Trophoblast cell (in vitro differentiated cells and primary cell): ENCODE measurements around the gene MAT2A.

ENCODE experiments used
- DNase-seq, 2 donors: peaks; one replicate each; pipeline ENCODE4 v3.0.0-alpha.2; 2016
- H2AFZ ChIP-seq: 2 replicates; pipeline ENCODE4 v1.6.1; 2013; ENCODE audit warnings: low read length, moderate library complexity, mild to moderate bottlenecking; ENCODE audit not compliant: insufficient read depth, poor library complexity
- H2AK5ac ChIP-seq: 2 replicates; pipeline ENCODE4 v1.6.1; 2013; ENCODE audit warnings: mild to moderate bottlenecking, low read length
- H2BK120ac ChIP-seq: 2 replicates; pipeline ENCODE4 v1.6.1; 2013; ENCODE audit warnings: low read length, mild to moderate bottlenecking, moderate library complexity; ENCODE audit not compliant: insufficient read depth, poor library complexity
- H2BK12ac ChIP-seq: 2 replicates; pipeline ENCODE4 v1.6.1; 2013; ENCODE audit warnings: mild to moderate bottlenecking, low read length, moderate library complexity
- H2BK5ac ChIP-seq: 2 replicates; pipeline ENCODE4 v1.6.1; 2013; ENCODE audit warnings: low read length, low read depth, moderate library complexity, mild to moderate bottlenecking; ENCODE audit not compliant: poor library complexity
- H3K14ac ChIP-seq: 2 replicates; pipeline ENCODE4 v1.6.1; 2013; ENCODE audit warnings: mild to moderate bottlenecking, low read length
- H3K18ac ChIP-seq: 2 replicates; pipeline ENCODE4 v1.6.1; 2013; ENCODE audit warnings: mild to moderate bottlenecking, low read length
- H3K23ac ChIP-seq: 2 replicates; pipeline ENCODE4 v1.6.1; 2013; ENCODE audit warnings: low read length
- H3K27ac ChIP-seq: 2 replicates; pipeline ENCODE4 v1.5.1; 2013; ENCODE audit warnings: low read depth, mild to moderate bottlenecking, inconsistent platforms, low read length, moderate library complexity
- H3K27me3 ChIP-seq: 2 replicates; pipeline ENCODE4 v1.6.1; 2013; ENCODE audit warnings: inconsistent platforms, mild to moderate bottlenecking, low read length, moderate library complexity; ENCODE audit not compliant: insufficient read depth
- H3K36me3 ChIP-seq, 2 experiments: 1 replicate in 1 of 2; 2 replicates in 1 of 2; pipeline ENCODE4 v1.6.1; 2013; ENCODE audit warnings: low read length in 2 of 2, mild to moderate bottlenecking in 2 of 2, moderate library complexity in 1 of 2; ENCODE audit not compliant: insufficient read depth in 2 of 2, control insufficient read depth in 1 of 2
- H3K4ac ChIP-seq: 2 replicates; pipeline ENCODE4 v1.6.1; 2013; ENCODE audit warnings: low read depth, mild to moderate bottlenecking, low read length, moderate library complexity
- H3K4me1 ChIP-seq, 2 experiments: 1 replicate in 1 of 2; 2 replicates in 1 of 2; pipeline ENCODE4 v1.6.1; 2013; ENCODE audit warnings: low read length in 2 of 2, mild to moderate bottlenecking in 2 of 2, moderate library complexity in 1 of 2; ENCODE audit not compliant: insufficient read depth in 2 of 2, control insufficient read depth in 1 of 2
- H3K4me2 ChIP-seq: 2 replicates; pipeline ENCODE4 v1.6.1; 2013; ENCODE audit warnings: inconsistent platforms, mild to moderate bottlenecking, low read length, moderate library complexity
- H3K4me3 ChIP-seq: 2 replicates; pipeline ENCODE4 v1.5.1; 2013; ENCODE audit warnings: mild to moderate bottlenecking, low read depth, low read length, inconsistent platforms
- H3K79me1 ChIP-seq: one replicate; pipeline ENCODE4 v1.6.1; 2013; ENCODE audit warnings: low read length
- H3K79me2 ChIP-seq: 2 replicates; pipeline ENCODE4 v1.6.1; 2013; ENCODE audit warnings: low read length, mild to moderate bottlenecking; ENCODE audit not compliant: control insufficient read depth, insufficient read depth, poor library complexity
- H3K9ac ChIP-seq: 2 replicates; pipeline ENCODE4 v1.6.1; 2013; ENCODE audit warnings: mild to moderate bottlenecking, low read length
- H3K9me3 ChIP-seq: 2 replicates; pipeline ENCODE4 v1.6.1; 2013; ENCODE audit warnings: low read depth, mild to moderate bottlenecking, control low read depth, inconsistent platforms, low read length; ENCODE audit not compliant: insufficient read depth
- H4K12ac ChIP-seq: 2 replicates; pipeline ENCODE4 v1.6.1; 2013; ENCODE audit warnings: low read depth, mild to moderate bottlenecking, low read length, moderate library complexity
- H4K8ac ChIP-seq: 2 replicates; pipeline ENCODE4 v1.6.1; 2013; ENCODE audit warnings: low read depth, mild to moderate bottlenecking, low read length, moderate library complexity
- H4K91ac ChIP-seq: one replicate; pipeline ENCODE4 v1.6.1; 2013; ENCODE audit warnings: low read depth, mild to moderate bottlenecking, low read length, moderate library complexity
- WGBS: extraction: QIAGEN DNeasy Blood & Tissue Kit; methylation state at CpG from one replicate; pipeline ENCODE4 v1.1.7; 2013; ENCODE audit warnings: missing lambda C conversion rate; ENCODE audit not compliant: insufficient read length, insufficient coverage; ENCODE audit errors: extremely low coverage; 5-methylcytosine and 5-hydroxymethylcytosine counted together

MAT2A gene

DNA sequence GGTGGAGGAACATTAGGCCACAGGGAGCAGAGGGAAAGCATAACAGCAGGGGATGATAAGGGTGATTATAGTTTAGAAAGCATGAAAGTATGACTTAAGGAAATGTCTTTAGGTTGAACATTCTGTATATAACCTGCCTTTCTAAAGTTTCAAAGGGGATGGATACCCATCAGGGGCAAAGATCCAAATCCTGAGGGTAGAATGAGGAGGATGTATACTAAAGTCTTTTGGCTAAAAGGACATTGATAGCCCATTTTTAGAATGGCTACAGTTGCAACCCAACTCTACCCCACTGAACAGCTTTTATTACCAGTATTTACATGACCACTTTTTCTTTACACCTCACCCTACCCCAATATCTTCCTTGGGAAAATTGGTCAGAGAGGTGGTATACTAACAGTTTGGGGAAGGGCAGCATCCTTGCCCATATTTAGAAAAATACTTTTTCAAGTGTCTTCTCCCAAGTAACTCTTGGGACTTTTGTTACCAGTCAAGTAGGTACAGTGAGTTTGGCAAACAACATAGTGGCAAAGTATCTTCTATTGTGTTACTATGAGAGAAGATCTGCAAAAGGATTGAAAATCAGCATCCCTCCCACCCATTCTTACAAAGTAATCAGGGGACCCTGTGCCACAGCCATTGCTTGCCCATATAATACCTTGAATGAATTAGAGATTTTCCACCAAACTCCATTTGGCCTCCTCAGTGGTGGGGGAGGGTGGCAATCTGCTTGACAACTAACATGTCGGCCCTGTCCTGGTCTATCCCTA is 8.3 kb downstream of the MAT2A start:
- no peak overlapping the region for H2BK120ac ChIP-seq
- no peak overlapping the region for H3K4me3 ChIP-seq
- no peak overlapping the region for H2BK5ac ChIP-seq

DNA sequence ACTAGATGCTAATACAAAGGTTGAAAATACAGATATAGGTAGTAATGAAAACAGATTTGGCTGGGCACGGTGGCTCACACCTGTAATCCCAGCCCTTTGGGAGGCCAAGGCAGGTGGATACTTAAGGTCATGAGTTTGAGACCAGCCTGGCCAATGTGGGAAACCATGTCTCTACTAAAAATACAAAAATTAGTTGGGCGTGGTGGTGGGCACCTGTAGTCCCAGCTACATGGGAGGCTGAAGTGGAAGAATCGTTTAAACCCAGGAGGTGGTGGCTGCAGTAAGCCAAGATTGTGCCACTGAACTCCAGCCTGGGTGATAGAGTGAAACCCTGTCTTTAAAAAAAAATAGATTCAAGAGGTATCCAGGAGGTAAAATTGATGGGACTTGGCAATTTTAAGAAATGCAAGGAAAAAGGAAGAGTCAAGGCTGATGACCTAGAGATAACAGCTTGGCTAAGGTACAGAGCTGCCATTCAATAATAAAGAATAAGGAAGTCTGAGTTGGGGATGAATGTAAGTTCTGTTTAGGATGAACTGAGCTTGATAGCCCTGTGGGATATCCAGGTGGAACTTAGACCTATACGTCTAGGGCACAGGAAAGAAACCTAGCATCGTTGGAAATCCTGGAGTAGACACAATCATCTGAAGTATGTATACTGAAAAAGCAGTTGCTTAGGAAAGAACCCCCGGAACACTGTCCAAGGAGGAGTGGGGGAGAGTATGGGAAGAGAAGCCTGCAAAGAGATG is 9.1 kb downstream of the MAT2A start:
- Histone ChIP-seq H2AFZ (no peak overlapping the region), H2BK120ac (no peak overlapping the region), H2BK5ac (no peak overlapping the region), H2BK12ac (no peak overlapping the region), H3K18ac (no peak overlapping the region), H3K23ac (no peak overlapping the region), H3K27me3 (no peaks in the 10 kb centered on the region), H3K4me1 (no peaks in the 10 kb centered on the region), H3K79me2 (no peaks in the 10 kb centered on the region), H3K4me2 (no peak overlapping the region), H3K4ac (no peak overlapping the region), H3K9ac (no peak overlapping the region), H3K4me3 (no peak overlapping the region), H3K79me1 (no peaks in the 10 kb centered on the region), H4K8ac (no peak overlapping the region), H3K27ac (no peak overlapping the region), H2AK5ac (no peak overlapping the region), H4K91ac (no peak overlapping the region), H3K14ac (no peak overlapping the region), H3K9me3 (no peaks in the 10 kb centered on the region), H4K12ac (no peak overlapping the region), H3K36me3 (peaks cover 24 to 59% of the 10 kb centered on the region in 2 experiments)
- DNase-seq: peak in 1 of 2 donors; percentile 12
- WGBS: no CpG with 5 or more reads among the region's 6 CpGs

More for the DNA sequence above, 8.3 kb downstream of the MAT2A start:
- H4K8ac ChIP-seq: no peak overlapping the region
- no peak overlapping the region for H3K18ac ChIP-seq
- no peak overlapping the region for H4K91ac ChIP-seq
- H3K36me3 ChIP-seq: peaks cover 23 to 62% of the 10 kb centered on the region in 2 experiments
- H2AK5ac ChIP-seq: no peak overlapping the region
- H3K9me3 ChIP-seq: no peaks in the 10 kb centered on the region
- H3K79me2 ChIP-seq: no peaks in the 10 kb centered on the region
- H3K27ac ChIP-seq: no peak overlapping the region
- no peak overlapping the region for H2BK12ac ChIP-seq
- no peak overlapping the region for H3K4me2 ChIP-seq
- no peak overlapping the region for H3K14ac ChIP-seq
- no peak overlapping the region for H4K12ac ChIP-seq
- no peaks in the 10 kb centered on the region for H3K79me1 ChIP-seq
- H3K4me1 ChIP-seq: no peaks in the 10 kb centered on the region
- H3K4ac ChIP-seq: no peak overlapping the region
- H2AFZ ChIP-seq: no peak overlapping the region
- no CpG with 5 or more reads among the region's 1 CpG for WGBS
- DNase-seq: no peak
- H3K27me3 ChIP-seq: no peaks in the 10 kb centered on the region
- no peak overlapping the region for H3K9ac ChIP-seq
- no peak overlapping the region for H3K23ac ChIP-seq

DNA sequence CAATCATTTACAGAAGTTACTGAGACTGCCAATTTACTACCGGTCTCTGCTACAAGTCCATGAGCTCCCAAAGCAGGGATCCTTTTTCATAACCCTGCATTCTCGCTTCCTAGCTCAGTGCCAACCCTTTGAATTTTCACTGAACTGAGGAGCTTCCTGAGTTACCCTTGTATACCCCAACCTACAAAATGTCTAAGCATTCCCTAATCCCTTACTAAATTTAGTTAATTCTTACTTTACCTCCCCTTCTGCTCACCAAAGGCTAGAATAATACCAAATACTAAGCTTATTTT is 9.6 kb downstream of the MAT2A start:
- H4K91ac ChIP-seq: no peak overlapping the region
- H2AK5ac ChIP-seq: no peak overlapping the region
- H2AFZ ChIP-seq: no peak overlapping the region
- H3K79me1 ChIP-seq: no peaks in the 10 kb centered on the region
- DNase-seq: no peak
- no peak overlapping the region for H3K18ac ChIP-seq
- WGBS: no CpG with 5 or more reads among the region's 2 CpGs
- no peak overlapping the region for H2BK12ac ChIP-seq
- no peaks in the 10 kb centered on the region for H3K27me3 ChIP-seq
- H3K23ac ChIP-seq: no peak overlapping the region
- no peak overlapping the region for H3K9ac ChIP-seq
- no peak overlapping the region for H4K12ac ChIP-seq
- H3K36me3 ChIP-seq: peaks cover 28 to 58% of the 10 kb centered on the region in 2 experiments
- H3K4me3 ChIP-seq: no peak overlapping the region
- no peaks in the 10 kb centered on the region for H3K9me3 ChIP-seq
- H3K4ac ChIP-seq: no peak overlapping the region
- no peak overlapping the region for H3K4me2 ChIP-seq
- no peak overlapping the region for H4K8ac ChIP-seq
- no peak overlapping the region for H3K27ac ChIP-seq
- H2BK120ac ChIP-seq: no peak overlapping the region
- H3K4me1 ChIP-seq: no peaks in the 10 kb centered on the region
- no peak overlapping the region for H2BK5ac ChIP-seq
- H3K79me2 ChIP-seq: no peaks in the 10 kb centered on the region
- no peak overlapping the region for H3K14ac ChIP-seq

DNA sequence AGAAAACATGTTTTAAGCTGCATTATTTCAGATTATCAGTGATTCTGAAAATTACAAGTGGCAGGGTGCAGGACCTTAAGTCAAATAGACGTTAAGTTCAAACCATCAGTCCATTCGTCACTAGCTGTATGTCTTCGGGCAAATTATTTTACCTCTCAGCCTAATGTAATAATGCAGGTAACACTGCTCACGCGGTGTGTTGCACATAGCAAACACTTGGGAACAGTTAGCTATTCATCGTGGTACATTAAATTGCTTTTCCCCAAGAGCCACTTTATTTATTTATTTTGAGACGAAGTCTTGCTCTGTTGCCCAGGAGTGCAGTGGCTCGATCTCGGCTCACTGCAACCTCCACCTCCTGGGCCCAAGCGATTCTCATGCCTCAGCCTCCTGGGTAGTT is 10.1 kb downstream of the MAT2A start:
- Histone ChIP-seq H2AK5ac (no peak overlapping the region), H3K14ac (no peak overlapping the region), H3K36me3 (peaks cover 31 to 60% of the 10 kb centered on the region in 2 experiments), H3K79me1 (no peaks in the 10 kb centered on the region), H2AFZ (no peak overlapping the region), H3K23ac (no peak overlapping the region), H2BK12ac (no peak overlapping the region), H2BK120ac (no peak overlapping the region), H3K18ac (no peak overlapping the region), H3K4me1 (no peaks in the 10 kb centered on the region), H3K4me3 (no peak overlapping the region), H3K79me2 (no peaks in the 10 kb centered on the region), H3K9me3 (no peaks in the 10 kb centered on the region), H3K4ac (no peak overlapping the region), H3K9ac (no peak overlapping the region), H3K27me3 (no peaks in the 10 kb centered on the region), H2BK5ac (no peak overlapping the region), H4K8ac (no peak overlapping the region), H3K27ac (no peak overlapping the region), H3K4me2 (no peak overlapping the region), H4K12ac (no peak overlapping the region), H4K91ac (no peak overlapping the region)
- WGBS: no CpG with 5 or more reads among the region's 10 CpGs
- peak in 1 of 2 donors; percentile 10 for DNase-seq
